Activated CD8-positive, alpha-beta T cell treated with anti-CD3 and anti-CD28 coated beads for 36 hours (primary cell): ENCODE measurements around the gene UBTF. TPM values are rescaled to one million over a fixed set of nuclear protein-coding genes. Genes with fewer than 3 reads are reported as not detected.

ENCODE experiments used
- ATAC-seq: fragments of 200-7000 bp; cut with Tn5 transposase; one replicate; pipeline ENCODE4 v1.10.0; 2021; ENCODE audit warnings: mild to moderate bottlenecking, moderate library complexity
- CTCF ChIA-PET: fragments of 350-600 bp; sonication (Branson Sonifier 250); formaldehyde crosslinking; loops from one replicate; lab custom pipeline; 2021; ENCODE audit warnings: antibody characterized with exemption; lab: Charles Lee
- POLR2A ChIA-PET: fragments of 350-600 bp; sonication (Branson Sonifier 250); formaldehyde crosslinking; loops from one replicate; lab custom pipeline; 2021; ENCODE audit warnings: antibody characterized with exemption; lab: Charles Lee
- DNase-seq: peaks from one replicate; pipeline ENCODE4 v3.0.0-alpha.2; 2020
- H3K27ac Mint-ChIP-seq: one replicate; pipeline ENCODE4 v1.8.0; 2021; ENCODE audit warnings: mild to moderate bottlenecking, mixed read lengths
- H3K27me3 Mint-ChIP-seq: one replicate; pipeline ENCODE4 v1.8.0; 2021; ENCODE audit warnings: mixed read lengths
- H3K36me3 Mint-ChIP-seq: one replicate; pipeline ENCODE4 v1.8.0; 2021; ENCODE audit warnings: low read depth, mixed read lengths
- H3K4me1 Mint-ChIP-seq: one replicate; pipeline ENCODE4 v1.8.0; 2021; ENCODE audit warnings: low read depth, mixed read lengths
- H3K4me3 Mint-ChIP-seq: one replicate; pipeline ENCODE4 v1.8.0; 2021; ENCODE audit warnings: mild to moderate bottlenecking, moderate library complexity, mixed read lengths
- H3K9me3 Mint-ChIP-seq: one replicate; pipeline ENCODE4 v1.8.0; 2021; ENCODE audit warnings: mixed read lengths
- intact Hi-C: fragments of 100-400 bp; cut with micrococcal nuclease; formaldehyde crosslinking; loops from one replicate; pipeline ENCODE4 v1.10.0; 2022
- total RNA-seq, 2 experiments: library from RNA; stranded (reverse); gene quantifications; one replicate each; pipeline ENCODE4 v1.2.3, GENCODE V29; 2021
- TF ChIP-seq, protein P1 (sequence below): fragments of 200-600 bp; IDR thresholded peaks from one replicate; pipeline ENCODE4 v1.8.0; 2022; ENCODE audit warnings: antibody characterized with exemption, mild to moderate bottlenecking

Gene UBTF
- total RNA-seq, 2 experiments from 2014 or later: 129 to 135 TPM

DNA sequence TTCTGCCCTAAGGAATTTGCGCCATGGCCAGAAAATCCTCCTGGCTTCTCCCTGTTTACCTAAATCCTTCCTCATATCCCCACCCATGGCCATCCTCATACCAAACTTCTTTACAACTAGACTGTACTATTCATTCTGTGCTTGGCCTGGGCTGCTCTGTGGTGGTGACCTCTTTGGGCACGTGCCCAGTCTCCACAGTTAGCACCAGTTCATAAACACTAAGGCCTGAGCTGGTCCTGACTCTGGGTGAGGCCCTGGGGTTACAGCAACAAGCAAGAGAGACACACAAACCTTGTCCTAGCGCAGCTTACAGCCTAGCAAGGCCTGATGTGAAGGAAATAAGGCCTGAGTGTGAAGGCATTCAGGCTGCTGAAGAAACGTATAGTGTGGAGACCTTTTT, 16.7 kb downstream of the UBTF start:
- POLR2A ChIA-PET: interaction anchor here (0.6 to 5.6 kb wide), 3 partner anchors 8 to 16 kb away, joined by 5 to 58 read pairs (median 30); partner anchors contain the start of gene UBTF

DNA sequence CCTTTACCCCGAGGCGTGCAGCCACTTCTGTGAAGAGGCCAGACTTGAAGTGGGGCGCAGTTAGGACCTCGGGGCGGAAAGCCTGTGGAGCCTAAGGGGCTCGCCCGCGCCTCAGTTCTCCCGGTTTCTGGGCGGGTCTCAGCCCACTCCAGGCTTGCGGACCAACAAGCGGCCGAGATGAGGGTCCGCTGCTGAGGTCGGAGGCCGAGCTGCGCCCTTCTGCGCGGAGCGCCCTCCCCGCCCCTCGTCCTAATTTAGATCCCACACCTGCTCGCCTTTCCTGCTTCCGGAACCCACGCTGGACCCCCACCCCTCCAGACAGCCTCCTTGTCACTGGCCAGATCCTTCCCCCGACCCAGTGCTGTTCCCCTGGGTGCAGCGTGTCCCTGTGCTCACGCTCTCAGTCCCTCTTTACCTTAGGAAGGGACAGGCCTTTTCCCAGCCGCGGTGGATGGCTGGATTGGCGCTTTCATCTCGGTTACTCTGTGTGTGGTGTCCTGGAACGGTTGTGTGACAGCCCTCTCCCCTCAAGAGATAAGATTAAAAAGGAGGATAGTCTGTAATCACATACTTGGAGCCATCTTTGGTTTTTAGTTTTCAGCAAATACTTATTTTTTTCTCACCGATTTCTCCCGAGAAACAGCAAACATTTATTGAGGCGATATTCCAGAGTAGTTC, 18.9 kb downstream of the UBTF start:
- ChIA-PET CTCF (interaction anchor here (1.0 to 5.5 kb wide), 6 partner anchors 10 to 150 kb away, joined by 3 to 51 read pairs (median 17); partner anchors contain the start of gene GRN), POLR2A (interaction anchor here (1.1 to 5.6 kb wide), 4 partner anchors 10 to 145 kb away, joined by 3 to 58 read pairs (median 16); partner anchors contain the start of genes GRN and UBTF)
- H3K27me3 Mint-ChIP-seq: no peaks in the 10 kb centered on the region
- ATAC-seq (no peak), DNase-seq (no peak)
- H3K4me3 Mint-ChIP-seq: peak overlapping the region; percentile 89
- H3K27ac Mint-ChIP-seq: peak overlapping the region; percentile 97
- peaks cover 38% of the 10 kb centered on the region for H3K4me1 Mint-ChIP-seq
- no peaks in the 10 kb centered on the region for H3K9me3 Mint-ChIP-seq
- TF ChIP-seq, protein P1, sequence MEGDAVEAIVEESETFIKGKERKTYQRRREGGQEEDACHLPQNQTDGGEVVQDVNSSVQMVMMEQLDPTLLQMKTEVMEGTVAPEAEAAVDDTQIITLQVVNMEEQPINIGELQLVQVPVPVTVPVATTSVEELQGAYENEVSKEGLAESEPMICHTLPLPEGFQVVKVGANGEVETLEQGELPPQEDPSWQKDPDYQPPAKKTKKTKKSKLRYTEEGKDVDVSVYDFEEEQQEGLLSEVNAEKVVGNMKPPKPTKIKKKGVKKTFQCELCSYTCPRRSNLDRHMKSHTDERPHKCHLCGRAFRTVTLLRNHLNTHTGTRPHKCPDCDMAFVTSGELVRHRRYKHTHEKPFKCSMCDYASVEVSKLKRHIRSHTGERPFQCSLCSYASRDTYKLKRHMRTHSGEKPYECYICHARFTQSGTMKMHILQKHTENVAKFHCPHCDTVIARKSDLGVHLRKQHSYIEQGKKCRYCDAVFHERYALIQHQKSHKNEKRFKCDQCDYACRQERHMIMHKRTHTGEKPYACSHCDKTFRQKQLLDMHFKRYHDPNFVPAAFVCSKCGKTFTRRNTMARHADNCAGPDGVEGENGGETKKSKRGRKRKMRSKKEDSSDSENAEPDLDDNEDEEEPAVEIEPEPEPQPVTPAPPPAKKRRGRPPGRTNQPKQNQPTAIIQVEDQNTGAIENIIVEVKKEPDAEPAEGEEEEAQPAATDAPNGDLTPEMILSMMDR: no peak
- peaks cover 8% of the 10 kb centered on the region for H3K36me3 Mint-ChIP-seq
- intact Hi-C loops: loop anchor here (5.0 kb wide), 2 partner anchors 132 to 147 kb away; partner anchors contain the start of gene GRN

More for the DNA sequence above, 16.7 kb downstream of the UBTF start:
- Mint-ChIP-seq H3K27me3 (no peaks in the 10 kb centered on the region), H3K4me3 (no peak overlapping the region), H3K27ac (peak overlapping the region; percentile 39), H3K4me1 (peaks cover 31% of the 10 kb centered on the region), H3K36me3 (peaks cover 10% of the 10 kb centered on the region), H3K9me3 (no peaks in the 10 kb centered on the region)
- intact Hi-C loops: loop anchor here (5.0 kb wide), 2 partner anchors 130 to 145 kb away; partner anchors contain the start of gene GRN
- no peak for ATAC-seq
- DNase-seq: no peak
- TF ChIP-seq, protein P1: no peak
- CTCF ChIA-PET: interaction anchor here (2.3 to 5.5 kb wide), 6 partner anchors 8 to 148 kb away, joined by 17 to 51 read pairs (median 24); partner anchors contain the start of genes GRN and TMUB2

DNA sequence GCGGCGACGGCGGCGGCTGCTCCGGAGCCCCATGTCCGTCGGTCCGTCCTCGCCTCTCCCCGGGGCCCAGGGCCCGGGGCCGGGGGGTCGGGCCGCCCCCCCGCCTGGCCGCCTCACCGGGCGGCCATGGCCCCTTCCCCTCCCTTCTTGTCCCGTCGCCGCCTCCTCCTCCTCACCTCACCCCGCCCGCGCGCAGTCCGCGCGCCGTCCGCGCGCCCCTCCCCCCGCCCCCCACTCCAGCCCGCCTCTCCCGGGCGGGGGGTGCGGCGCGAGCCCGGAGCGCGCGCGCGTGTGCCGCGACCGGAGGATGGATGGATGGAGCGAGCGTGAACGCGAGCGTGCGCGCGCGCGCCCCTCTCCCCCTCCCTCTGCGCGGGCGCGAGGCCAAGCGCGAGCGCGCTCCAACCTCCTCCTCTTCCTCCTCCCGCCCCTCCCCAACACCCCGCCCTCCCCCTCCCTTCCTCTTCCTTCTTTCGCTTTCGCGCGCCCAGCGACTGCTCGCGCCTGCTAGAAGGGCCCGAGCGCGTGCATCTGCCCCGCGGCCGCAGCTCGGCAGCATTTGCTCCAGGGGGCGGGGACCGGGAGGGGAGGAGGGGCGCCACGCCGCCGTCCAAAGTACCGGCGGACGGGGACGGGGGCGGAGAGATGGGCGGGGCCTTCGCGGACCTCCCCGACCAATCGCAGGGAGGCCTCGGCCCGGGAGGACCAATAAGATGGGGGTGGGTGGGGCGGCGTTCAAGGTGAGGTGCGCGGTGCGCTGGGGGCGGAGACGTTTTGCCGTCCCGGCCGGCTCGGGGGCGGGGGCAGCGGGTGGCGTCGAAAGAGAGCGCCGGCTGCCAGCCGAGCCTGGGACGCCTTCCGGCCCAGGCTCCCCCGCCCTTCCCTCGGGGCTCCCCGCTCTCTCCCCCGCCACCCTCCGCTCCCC, 19.7 kb downstream of the UBTF start, which contains the start of gene ATXN7L3:
ATXN7L3 (minus strand) TSS at position 332 of the 925 bp plus-strand sequence. CDS start 1,814 bp downstream, outside the sequence.
- Mint-ChIP-seq H3K4me3 (peak within 1 kb of the TSS; percentile 89), H3K27me3 (no peaks in the 10 kb centered on the region), H3K4me1 (peaks cover 38% of the 10 kb centered on the region), H3K9me3 (no peaks in the 10 kb centered on the region), H3K27ac (peak within 1 kb of the TSS; percentile 97), H3K36me3 (peaks cover 12% of the 10 kb centered on the region)
- ATAC-seq (peak; percentile 85), DNase-seq (peak; percentile 100)
- POLR2A ChIA-PET: interaction anchor here (0.6 to 5.6 kb wide), 10 partner anchors 9 to 155 kb away, joined by 3 to 58 read pairs (median 4); partner anchors contain the start of genes TMUB2 and UBTF
- TF ChIP-seq, protein P1: no peak
- intact Hi-C loops: loop anchor here (5.0 kb wide), 2 partner anchors 132 to 147 kb away; partner anchors contain the start of gene GRN
- CTCF ChIA-PET: interaction anchor here (1.0 to 5.5 kb wide), 3 partner anchors 10 to 146 kb away, joined by 3 to 51 read pairs (median 11); partner anchors contain the start of gene GRN

DNA sequence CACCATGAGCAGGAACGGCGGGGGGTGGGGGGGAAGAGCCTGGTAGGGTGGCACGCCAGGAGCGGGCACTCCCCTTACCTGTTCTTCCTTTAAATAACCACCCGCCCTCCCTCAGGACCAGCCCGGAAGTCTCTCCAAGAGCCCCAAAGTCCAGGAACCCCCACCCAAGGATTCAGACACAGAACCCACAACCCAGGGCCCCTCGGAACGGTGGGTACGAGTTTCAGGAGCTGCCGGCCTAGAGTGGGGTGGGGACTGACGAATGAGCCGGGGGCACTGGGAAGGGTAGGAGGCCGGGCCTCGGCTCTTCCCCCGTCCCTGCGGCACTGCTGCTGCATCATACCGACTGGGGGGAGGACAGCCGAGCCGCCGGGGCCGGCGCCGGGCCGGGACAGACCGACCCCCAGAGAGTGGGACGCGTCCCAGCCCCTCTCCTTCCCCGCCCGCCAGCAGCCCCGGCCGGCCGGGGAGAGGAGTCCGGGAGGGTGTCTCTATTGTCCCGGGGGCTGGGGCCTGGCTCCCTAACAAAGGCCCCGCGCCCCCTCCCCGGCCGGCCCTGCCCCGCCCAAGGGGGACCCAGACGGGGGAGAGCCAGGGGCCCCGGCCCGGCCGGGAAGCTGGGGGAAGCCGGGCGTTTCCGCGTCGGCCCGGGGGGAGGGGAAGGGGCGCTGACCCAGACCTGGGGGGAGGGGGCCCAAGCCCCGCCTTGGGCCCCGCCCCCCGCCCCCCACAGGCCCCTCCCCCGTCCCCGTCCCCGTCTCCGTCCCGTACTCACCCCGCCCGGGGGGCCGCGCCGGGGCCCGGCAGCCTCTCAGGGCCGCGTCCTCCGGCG, 20.5 kb downstream of the UBTF start:
- H3K4me3 Mint-ChIP-seq: peak overlapping the region; percentile 83
- peak; percentile 13 for ATAC-seq
- H3K9me3 Mint-ChIP-seq: no peaks in the 10 kb centered on the region
- H3K27me3 Mint-ChIP-seq: no peaks in the 10 kb centered on the region
- ChIA-PET POLR2A (interaction anchor here (0.6 to 3.9 kb wide), 10 partner anchors 8 to 156 kb away, joined by 3 to 35 read pairs (median 4); partner anchors contain the start of genes TMUB2 and UBTF), CTCF (interaction anchor here (1.0 to 2.7 kb wide), 5 partner anchors 11 to 147 kb away, joined by 4 to 11 read pairs (median 6); partner anchors contain the start of gene GRN)
- DNase-seq: peak; percentile 61
- peaks cover 15% of the 10 kb centered on the region for H3K36me3 Mint-ChIP-seq
- peaks cover 33% of the 10 kb centered on the region for H3K4me1 Mint-ChIP-seq
- peak overlapping the region; percentile 87 for H3K27ac Mint-ChIP-seq
- TF ChIP-seq, protein P1: no peak
- intact Hi-C loops: no loop called here
